CD14-positive monocyte (primary cell): ENCODE data around the gene RASSF1. TPM values are rescaled to one million over a fixed set of nuclear protein-coding genes. Genes with fewer than 3 reads are reported as not detected.

Source experiments
- DNase-seq, 3 donors: peaks; one replicate each; pipeline ENCODE4 v3.0.0-alpha.2; 2011 to 2022
- H2AFZ ChIP-seq: 2 replicates; pipeline ENCODE4 v1.6.0; 2012; ENCODE audit warnings: mild to moderate bottlenecking, low read depth, low read length, inconsistent platforms; ENCODE audit not compliant: insufficient read depth, poor library complexity, severe bottlenecking
- H3K27ac ChIP-seq, 2 donors: 1 replicate in 1 of 2; 2 replicates in 1 of 2; pipeline ENCODE4 v1.5.1; 2012 to 2013; ENCODE audit warnings: low read length in 2 of 2, control low read depth in 1 of 2, inconsistent platforms in 1 of 2, low read depth in 1 of 2, mild to moderate bottlenecking in 1 of 2
- H3K27me3 ChIP-seq, 2 donors: one replicate each; pipeline versions ENCODE4 v1.6.0 to v1.6.1; 2011 to 2013; ENCODE audit warnings: low read length in 2 of 2; ENCODE audit not compliant: control insufficient read depth in 2 of 2, insufficient read depth in 2 of 2
- H3K36me3 ChIP-seq, 2 donors: replicated peaks in 1 of 2; 1 replicate in 1 of 2; 2 replicates in 1 of 2; pipeline versions ENCODE4 v1.5.1 to v1.6.1; 2012 to 2013; ENCODE audit warnings: low read length in 2 of 2, control low read depth in 1 of 2, inconsistent platforms in 1 of 2, mild to moderate bottlenecking in 1 of 2; ENCODE audit not compliant: insufficient read depth in 2 of 2, control insufficient read depth in 1 of 2
- H3K4me1 ChIP-seq, 2 donors: 1 replicate in 1 of 2; 2 replicates in 1 of 2; pipeline versions ENCODE4 v1.5.1 to v1.6.1; 2012 to 2013; ENCODE audit warnings: low read length in 2 of 2, control low read depth in 1 of 2, inconsistent platforms in 1 of 2, mild to moderate bottlenecking in 1 of 2, moderate library complexity in 1 of 2; ENCODE audit not compliant: insufficient read depth in 2 of 2, control insufficient read depth in 1 of 2
- H3K4me2 ChIP-seq: replicated peaks from 2 replicates; pipeline ENCODE3; 2012; ENCODE audit warnings: low read length, moderate library complexity, mild to moderate bottlenecking; ENCODE audit not compliant: poor library complexity, severe bottlenecking; ENCODE audit errors: extremely low read depth
- H3K4me3 ChIP-seq, 3 experiments: fragments of 200-600 bp in 1 of 3; sonication (generic) in 1 of 3; replicated peaks in 1 of 3; 1 replicate in 2 of 3; 2 replicates in 1 of 3; pipeline ENCODE4 v1.5.1; 2011 to 2013; ENCODE audit warnings: low read length in 3 of 3, mild to moderate bottlenecking in 3 of 3, control low read depth in 2 of 3, low read depth in 2 of 3, inconsistent platforms in 1 of 3, moderate library complexity in 1 of 3
- H3K79me2 ChIP-seq: 2 replicates; pipeline ENCODE4 v1.6.0; 2012; ENCODE audit warnings: mild to moderate bottlenecking, control low read depth, inconsistent platforms, low read length, moderate library complexity; ENCODE audit not compliant: insufficient read depth
- H3K9ac ChIP-seq: 2 replicates; pipeline ENCODE4 v1.6.0; 2017; ENCODE audit warnings: low read length, mild to moderate bottlenecking; ENCODE audit not compliant: insufficient read depth, poor library complexity, severe bottlenecking
- H3K9me3 ChIP-seq, 2 donors: replicated peaks in 1 of 2; 1 replicate in 1 of 2; 2 replicates in 1 of 2; pipeline versions ENCODE4 v1.5.1 to v1.6.1; 2012 to 2013; ENCODE audit warnings: low read length in 2 of 2, control low read depth in 1 of 2; ENCODE audit not compliant: control insufficient read depth in 1 of 2, insufficient read depth in 1 of 2
- H4K20me1 ChIP-seq: 2 replicates; pipeline ENCODE4 v1.6.0; 2012; ENCODE audit warnings: mild to moderate bottlenecking, low read length, control low read depth, moderate library complexity; ENCODE audit not compliant: insufficient read depth
- H3K27ac Mint-ChIP-seq, 7 donors: one replicate each; pipeline ENCODE4 v1.8.0; 2020; ENCODE audit warnings: mild to moderate bottlenecking in 7 of 7, mixed read lengths in 7 of 7, moderate library complexity in 6 of 7, inconsistent platforms in 2 of 7
- H3K27me3 Mint-ChIP-seq, 3 donors: one replicate each; pipeline ENCODE4 v1.8.0; 2021 to 2022; ENCODE audit warnings: low read depth in 3 of 3, mild to moderate bottlenecking in 3 of 3, mixed read lengths in 3 of 3, moderate library complexity in 3 of 3, inconsistent platforms in 1 of 3
- H3K36me3 Mint-ChIP-seq, 2 donors: one replicate each; pipeline ENCODE4 v1.8.0; 2020; ENCODE audit warnings: mixed read lengths in 2 of 2, inconsistent platforms in 1 of 2, mild to moderate bottlenecking in 1 of 2
- H3K4me1 Mint-ChIP-seq: one replicate; pipeline ENCODE4 v1.8.0; 2020; ENCODE audit warnings: mild to moderate bottlenecking, mixed read lengths
- H3K4me3 Mint-ChIP-seq, 2 donors: one replicate each; pipeline ENCODE4 v1.8.0; 2020; ENCODE audit warnings: mild to moderate bottlenecking in 2 of 2, mixed read lengths in 2 of 2, moderate library complexity in 1 of 2
- H3K9me3 Mint-ChIP-seq, 7 donors: one replicate each; pipeline ENCODE4 v1.8.0; 2020 to 2022; ENCODE audit warnings: mixed read lengths in 7 of 7, mild to moderate bottlenecking in 6 of 7, moderate library complexity in 6 of 7, inconsistent platforms in 2 of 7
- WGBS: methylation state at CpG from one replicate; pipeline ENCODE4 v1.1.5; 2013; ENCODE audit warnings: missing lambda C conversion rate; ENCODE audit not compliant: insufficient coverage; 5-methylcytosine and 5-hydroxymethylcytosine counted together
- intact Hi-C, 2 donors: fragments of 100-400 bp; cut with micrococcal nuclease; formaldehyde crosslinking; loops; one replicate each; pipeline versions ENCODE4 v1.15.0 to v1.15.1; 2023
- polyA plus RNA-seq, 3 donors: library from polyadenylated mRNA; depleted of rRNA in 1 of 3; unstranded in 2 of 3; stranded (reverse) in 1 of 3; fragments of 300-500 nt in 2 of 3; fragments of >200 nt in 1 of 3; fragmentation: Illumina TruSeq in 2 of 3; gene quantifications; 1 replicate in 2 of 3; 2 replicates in 1 of 3; pipeline ENCODE4 v1.2.3, GENCODE V29; 2012 to 2021
- TF ChIP-seq, protein P1 (sequence below): fragments of 200-600 bp; IDR thresholded peaks from one replicate; pipeline ENCODE4 v1.8.0; 2022; ENCODE audit warnings: antibody characterized with exemption, mild to moderate bottlenecking

RASSF1 gene
- polyA plus RNA-seq, 3 donors: 16.0 to 229 (median 24.0) TPM

DNA sequence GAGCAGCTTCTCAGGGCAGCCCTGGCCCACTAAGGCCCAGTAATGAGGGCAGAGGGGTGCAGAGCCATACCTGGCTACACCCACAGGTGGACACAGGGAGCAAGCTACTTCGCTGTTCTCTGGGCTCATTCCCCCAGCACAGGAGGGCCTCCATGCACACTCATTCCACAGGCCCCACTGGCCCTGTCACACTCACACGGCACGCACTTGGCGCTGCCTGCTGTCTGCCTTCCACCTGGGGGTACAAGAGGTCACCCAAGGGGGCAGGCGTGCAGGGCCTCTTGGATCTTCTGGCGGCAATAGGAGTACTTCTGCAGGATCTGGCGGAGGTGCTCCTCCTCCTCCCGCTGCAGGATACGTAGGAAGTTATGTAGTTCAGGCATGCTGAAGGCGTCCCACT lies 10.3 kb downstream of the RASSF1 start:
- WGBS: 97% methylated on average over 5 of the region's 10 CpGs

DNA sequence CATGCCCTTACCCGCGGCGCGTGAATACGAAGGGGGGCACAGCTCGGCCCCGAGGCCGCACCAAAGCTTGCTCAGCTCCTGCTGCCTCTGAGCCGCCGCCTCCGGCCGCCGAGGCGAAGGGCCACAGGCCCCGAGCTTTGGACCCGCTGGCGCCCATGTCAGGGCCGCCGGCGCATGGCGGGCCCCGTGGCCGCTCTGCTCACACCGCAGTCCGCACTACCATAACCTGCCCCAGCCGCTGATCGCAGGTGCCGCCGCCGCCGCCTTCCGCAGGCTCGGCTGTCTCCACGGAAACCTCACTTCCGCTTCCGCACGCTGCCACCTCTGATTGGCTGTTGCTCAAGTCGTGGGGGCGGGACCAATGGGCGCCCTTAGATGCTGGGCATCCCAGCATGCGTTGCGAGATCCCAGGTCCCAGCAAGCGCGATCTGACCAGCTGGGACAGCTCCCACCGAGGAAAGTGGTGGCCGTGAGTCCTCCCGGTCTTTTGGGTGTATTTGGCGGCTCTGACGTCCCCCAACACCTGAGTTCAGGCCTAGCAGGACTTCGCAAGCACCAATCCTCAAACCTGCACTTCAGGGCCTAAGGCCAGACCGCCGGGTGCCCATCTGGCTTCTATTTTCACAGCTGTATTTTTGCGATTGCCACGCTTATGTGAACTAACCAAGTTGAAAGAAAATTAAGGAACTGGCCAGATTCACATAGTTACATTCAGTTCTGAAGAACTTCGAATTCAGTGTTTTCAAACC lies 12.5 kb downstream of the RASSF1 start, which contains the start of gene TUSC2:
TUSC2 (minus strand) TSS at position 281 of the 749 bp plus-strand sequence; CDS start at position 157, 124 bp downstream.
- Histone ChIP-seq H3K27me3 (no peaks in the 10 kb centered on the region), H2AFZ (peak within 1 kb of the TSS; percentile 81), H3K4me3 (peak within 1 kb of the TSS; percentile 78 to 91 (median 84)), H3K27ac (peak within 1 kb of the TSS; percentile 50 to 80), H3K4me1 (peaks cover 50 to 61% of the 10 kb centered on the region in 2 donors), H3K36me3 (peaks cover 31 to 45% of the 10 kb centered on the region in 2 donors), H3K79me2 (peaks cover 54% of the 10 kb centered on the region), H4K20me1 (peaks cover 59% of the 10 kb centered on the region), H3K4me2 (peak within 1 kb of the TSS; percentile 94), H3K9ac (peak within 1 kb of the TSS; percentile 82), H3K9me3 (no peaks in the 10 kb centered on the region)
- H3K4me3 Mint-ChIP-seq: peak within 1 kb of the TSS; percentile 84 to 96
- TF ChIP-seq, protein P1, sequence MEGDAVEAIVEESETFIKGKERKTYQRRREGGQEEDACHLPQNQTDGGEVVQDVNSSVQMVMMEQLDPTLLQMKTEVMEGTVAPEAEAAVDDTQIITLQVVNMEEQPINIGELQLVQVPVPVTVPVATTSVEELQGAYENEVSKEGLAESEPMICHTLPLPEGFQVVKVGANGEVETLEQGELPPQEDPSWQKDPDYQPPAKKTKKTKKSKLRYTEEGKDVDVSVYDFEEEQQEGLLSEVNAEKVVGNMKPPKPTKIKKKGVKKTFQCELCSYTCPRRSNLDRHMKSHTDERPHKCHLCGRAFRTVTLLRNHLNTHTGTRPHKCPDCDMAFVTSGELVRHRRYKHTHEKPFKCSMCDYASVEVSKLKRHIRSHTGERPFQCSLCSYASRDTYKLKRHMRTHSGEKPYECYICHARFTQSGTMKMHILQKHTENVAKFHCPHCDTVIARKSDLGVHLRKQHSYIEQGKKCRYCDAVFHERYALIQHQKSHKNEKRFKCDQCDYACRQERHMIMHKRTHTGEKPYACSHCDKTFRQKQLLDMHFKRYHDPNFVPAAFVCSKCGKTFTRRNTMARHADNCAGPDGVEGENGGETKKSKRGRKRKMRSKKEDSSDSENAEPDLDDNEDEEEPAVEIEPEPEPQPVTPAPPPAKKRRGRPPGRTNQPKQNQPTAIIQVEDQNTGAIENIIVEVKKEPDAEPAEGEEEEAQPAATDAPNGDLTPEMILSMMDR: no peak
- WGBS: under 1% methylated on average over 52 of the region's 55 CpGs
- no peaks in the 10 kb centered on the region for H3K9me3 Mint-ChIP-seq
- DNase-seq: peak; percentile 93 to 96 (median 96)
- H3K36me3 Mint-ChIP-seq: peaks cover 36 to 61% of the 10 kb centered on the region in 2 donors
- H3K27ac Mint-ChIP-seq: peak within 1 kb of the TSS; percentile 79 to 94 (median 90)
- intact Hi-C loops: no loop called here
- H3K4me1 Mint-ChIP-seq: peaks cover 49% of the 10 kb centered on the region
- peaks cover 0 to 1% (median 0%) of the 10 kb centered on the region in 3 donors for H3K27me3 Mint-ChIP-seq

More for the DNA sequence above, 10.3 kb downstream of the RASSF1 start:
- Mint-ChIP-seq H3K36me3 (peaks cover 44 to 72% of the 10 kb centered on the region in 2 donors), H3K27me3 (peaks cover 0 to 1% (median 0%) of the 10 kb centered on the region in 3 donors), H3K27ac (peak overlapping the region in 2 of 7 donors; percentile 25 to 70), H3K4me3 (no peak overlapping the region), H3K9me3 (no peaks in the 10 kb centered on the region), H3K4me1 (peaks cover 45% of the 10 kb centered on the region)
- TF ChIP-seq, protein P1: no peak
- intact Hi-C loops: no loop called here
- Histone ChIP-seq H3K9me3 (no peaks in the 10 kb centered on the region), H4K20me1 (peaks cover 77% of the 10 kb centered on the region), H3K9ac (no peak overlapping the region), H3K36me3 (peaks cover 38 to 64% of the 10 kb centered on the region in 2 donors), H3K27ac (peak overlapping the region in 1 of 2 donors; percentile 39), H3K4me1 (peaks cover 46 to 50% of the 10 kb centered on the region in 2 donors), H3K79me2 (peaks cover 74% of the 10 kb centered on the region), H2AFZ (no peak overlapping the region), H3K27me3 (no peaks in the 10 kb centered on the region), H3K4me3 (no peak overlapping the region), H3K4me2 (no peak overlapping the region)
- no peak for DNase-seq
